Heart left ventricle (tissue), 13 donors: ENCODE data around the gene SLCO3A1.

Experiments
- CTCF ChIP-seq, 12 donors: fragments of 200-600 bp; sonication (generic) in 4 of 12; IDR thresholded peaks; one replicate each; pipeline versions ENCODE4 v1.5.0 to v1.8.0; 2018 to 2022; ENCODE audit warnings: antibody characterized with exemption in 12 of 12, mild to moderate bottlenecking in 5 of 12
- POLR2A ChIP-seq, 2 donors: fragments of 450-650 bp; IDR thresholded peaks; one replicate each; pipeline ENCODE4 v1.6.1; 2017; ENCODE audit warnings: antibody characterized with exemption in 2 of 2, mild to moderate bottlenecking in 2 of 2, moderate library complexity in 2 of 2
- donor health status: ischemic (EF 13 %, LVEDD 7.1; RV severe dilation, severe dysfunction).
- donor health status: DM: no; HTN: yes; CAD: no.
- donor health status: DM: no; HTN: no; CAD: no.
- donor health status: ischemic (EF 25% LVEDD 6.9; RV normal size, moderate dysfunction).
- donor health status: ischemic (EF 25% LVEDD 5.7; RV mildly dilated, moderate dysfunction).
- donor health status: ischemic (EF 35%, LVEDD 5.7; RV mildly dilated, moderate dysfunction).
- donor health status: nonischemic (EF 11% LVEDD 7.7; RV severe dilation, severe dysfunction).
- donor health status: DM: yes; HTN: yes; CAD: no.
- donor health status: PGD.
- donor health status: ischemic (EF 29% LVEDD 5.4; RV normal size, mild dysfunction).
- donor health status: nonischemic (EF 23%, LVEDD 6.1; RV moderate dilation, normal function).

GRCh38 chr15:92140796-92141195 is 287.3 kb downstream of the SLCO3A1 start:
- no peak for TF ChIP-seq POLR2A (IDR thresholded peaks at IDR 0.05)
- TF ChIP-seq CTCF (IDR thresholded peaks at IDR 0.05): no peak
